HepG2 (cell line): ENCODE data around the gene SLC12A3. TPM values are rescaled to one million over a fixed set of nuclear protein-coding genes. Genes with fewer than 3 reads are reported as not detected.

Source experiments
- ATF7 ChIP-seq, 2 experiments: fragments of 450-650 bp in 1 of 2; sonication (generic) in 1 of 2; formaldehyde crosslinking in 1 of 2; IDR thresholded peaks; 2 replicates each; pipeline versions ENCODE4 v1.4.0 to v1.6.1; 2016 to 2020; ENCODE audit warnings: antibody characterized with exemption in 1 of 2, mild to moderate bottlenecking in 1 of 2, missing genetic modification reagents in 1 of 2
- EHMT2 ChIP-seq: fragments of 200-600 bp; sonication (generic); IDR thresholded peaks from 2 replicates; pipeline ENCODE4 v1.7.0; 2017; ENCODE audit warnings: antibody characterized with exemption, low read depth, low read length, borderline replicate concordance
- ELF4 ChIP-seq: sonication (generic); formaldehyde crosslinking; IDR thresholded peaks from 2 replicates; pipeline ENCODE4 v1.5.0; 2020; ENCODE audit warnings: missing genetic modification reagents, mild to moderate bottlenecking, moderate library complexity, borderline replicate concordance
- GATAD2A ChIP-seq: IDR thresholded peaks from 2 replicates; pipeline ENCODE4 v1.6.1; 2016
- KAT7 ChIP-seq: IDR thresholded peaks from 2 replicates; pipeline ENCODE4 v1.6.1; 2018; ENCODE audit warnings: borderline replicate concordance, missing compliant biosample characterization
- NBN ChIP-seq: fragments of 450-650 bp; conservative IDR thresholded peaks from 2 replicates; pipeline ENCODE4 v1.6.1; 2017
- NR2F1 ChIP-seq, 2 experiments: fragments of 450-650 bp in 1 of 2; formaldehyde crosslinking in 1 of 2; IDR thresholded peaks; 2 replicates each; pipeline versions ENCODE4 v1.5.0 to v1.6.1; 2016 to 2020; ENCODE audit warnings: mild to moderate bottlenecking in 1 of 2, missing compliant biosample characterization in 1 of 2, missing genetic modification reagents in 1 of 2, moderate library complexity in 1 of 2
- RCOR2 ChIP-seq: IDR thresholded peaks from 2 replicates; pipeline ENCODE4 v1.6.1; 2016; ENCODE audit warnings: missing biosample characterization, missing genetic modification reagents
- REL ChIP-seq: sonication (generic); formaldehyde crosslinking; conservative IDR thresholded peaks from 2 replicates; pipeline ENCODE4 v1.8.0; 2022; ENCODE audit warnings: mild to moderate bottlenecking, missing genetic modification reagents, moderate library complexity
- SIN3A ChIP-seq: IDR thresholded peaks from 2 replicates; pipeline ENCODE4 v1.6.1; 2011; ENCODE audit warnings: low read depth, mild to moderate bottlenecking, control low read depth, low read length, borderline replicate concordance
- SMYD3 ChIP-seq: sonication (generic); formaldehyde crosslinking; IDR thresholded peaks from 2 replicates; pipeline ENCODE4 v1.8.1; 2023; ENCODE audit warnings: mild to moderate bottlenecking, missing genetic modification reagents
- ZFP1 ChIP-seq: IDR thresholded peaks from 2 replicates; pipeline ENCODE4 v1.6.1; 2016
- ZFX ChIP-seq: sonication (generic); formaldehyde crosslinking; IDR thresholded peaks from 2 replicates; pipeline ENCODE4 v1.4.0; 2020; ENCODE audit warnings: mild to moderate bottlenecking, low read depth, missing genetic modification reagents, moderate library complexity
- ZNF780A ChIP-seq: sonication (generic); formaldehyde crosslinking; IDR thresholded peaks from 2 replicates; pipeline ENCODE4 v1.8.0; 2022; ENCODE audit warnings: mild to moderate bottlenecking, missing genetic modification reagents, moderate library complexity
- polyA plus RNA-seq, 8 experiments: library from polyadenylated mRNA; depleted of rRNA in 3 of 8; stranded (reverse) in 7 of 8; unstranded in 1 of 8; fragments of >200 nt; fragmentation: Illumina TruSeq in 4 of 8; extraction: Trizol in 4 of 8; gene quantifications; 2 replicates each; pipeline versions ENCODE4 v1.2.1 to v1.2.3, GENCODE V29; 2011 to 2016; ENCODE audit warnings: low read depth in 4 of 8, missing spikeins in 1 of 8, mixed read lengths in 1 of 8; ENCODE audit not compliant: insufficient read depth in 1 of 8
- total RNA-seq, 5 experiments: library from RNA; depleted of rRNA; stranded (reverse); fragments of >200 nt; fragmentation: Illumina TruSeq; extraction: Trizol; gene quantifications; 2 replicates each; pipeline ENCODE4 v1.2.3, GENCODE V29; 2016; ENCODE audit warnings: low read depth in 1 of 5
- TF ChIP-seq, protein P1 (sequence below): sonication (generic); formaldehyde crosslinking; IDR thresholded peaks from 2 replicates; pipeline ENCODE4 v1.8.1; 2023; ENCODE audit warnings: mild to moderate bottlenecking, moderate library complexity, missing genetic modification reagents
- TF ChIP-seq, protein P2 (sequence below): IDR thresholded peaks from 2 replicates; pipeline ENCODE4 v1.6.1; 2016; ENCODE audit warnings: low read depth, control low read depth
- TF ChIP-seq, protein P3 (sequence below): sonication (generic); formaldehyde crosslinking; IDR thresholded peaks from 2 replicates; pipeline ENCODE4 v1.4.0; 2020; ENCODE audit warnings: mild to moderate bottlenecking, missing genetic modification reagents
- TF ChIP-seq, protein P4 (sequence below): sonication (generic); formaldehyde crosslinking; IDR thresholded peaks from 2 replicates; pipeline ENCODE4 v1.4.0; 2020; ENCODE audit warnings: missing genetic modification reagents

The SLC12A3 gene
- total and polyA plus RNA-seq, 2 of the 13 experiments (the other 11 are each of a cell fraction or from before 2014, with no cell fraction given) = 6.2 TPM; not detected in 1

DNA sequence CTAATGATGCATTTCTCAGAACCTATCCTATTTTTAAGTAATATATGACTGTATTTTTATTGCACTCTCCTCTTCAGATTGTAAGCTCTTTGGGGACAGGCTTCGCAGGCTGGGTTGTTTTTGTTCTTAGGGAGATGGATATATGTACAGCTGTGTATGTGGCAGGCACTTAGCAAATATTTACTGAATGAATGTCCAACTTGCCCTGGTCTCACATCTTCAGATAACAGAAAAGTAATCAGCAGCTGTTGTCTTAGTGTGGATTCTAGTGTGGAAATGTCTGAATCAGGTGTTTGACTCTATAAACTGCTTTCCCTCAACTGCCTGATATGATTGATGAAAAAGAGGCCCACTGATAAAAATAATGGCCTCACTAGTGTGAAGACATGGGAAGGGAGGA is 47.1 kb upstream of the SLC12A3 start (continued):
- TF ChIP-seq SMYD3 (CRISPR knock-in tag) (no peak), NR2F1 (CRISPR knock-in tag; IDR thresholded peaks at IDR 0.05) (no peak), ZNF780A (no peak), EHMT2 (no peak), SIN3A (no peak), RCOR2 (peak; percentile 97), ATF7 (IDR thresholded peaks at IDR 0.05) (no peak), ATF7 (CRISPR knock-in tag; IDR thresholded peaks at IDR 0.05) (no peak), ELF4 (CRISPR knock-in tag) (no peak), GATAD2A (peak; percentile 96), ZFX (CRISPR knock-in tag) (no peak), ZFP1 (0 out of 2 replicates have a peak, but pooled peaks have one; percentile 38), NBN (no peak), REL (CRISPR knock-in tag) (no peak), KAT7 (no peak)
- TF ChIP-seq, protein P1, sequence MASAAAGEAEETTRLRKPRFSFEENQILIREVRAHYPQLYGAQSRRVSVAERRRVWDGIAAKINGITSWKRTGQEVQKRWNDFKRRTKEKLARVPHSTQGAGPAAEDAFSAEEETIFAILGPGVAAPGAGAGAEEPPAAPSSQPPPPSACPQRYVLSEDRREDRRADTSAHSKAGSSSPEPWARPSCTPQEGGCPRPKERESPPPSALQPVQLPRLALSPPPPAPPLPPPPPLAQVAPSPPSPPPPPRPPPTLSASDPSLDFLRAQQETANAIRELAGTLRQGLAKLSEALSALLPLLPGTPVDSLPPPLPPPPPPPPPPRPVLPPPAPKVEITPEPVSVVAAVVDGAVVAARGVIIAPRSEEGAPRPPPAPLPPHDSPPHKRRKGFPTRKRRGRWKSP (CRISPR knock-in tag) = no peak
- TF ChIP-seq, protein P2, sequence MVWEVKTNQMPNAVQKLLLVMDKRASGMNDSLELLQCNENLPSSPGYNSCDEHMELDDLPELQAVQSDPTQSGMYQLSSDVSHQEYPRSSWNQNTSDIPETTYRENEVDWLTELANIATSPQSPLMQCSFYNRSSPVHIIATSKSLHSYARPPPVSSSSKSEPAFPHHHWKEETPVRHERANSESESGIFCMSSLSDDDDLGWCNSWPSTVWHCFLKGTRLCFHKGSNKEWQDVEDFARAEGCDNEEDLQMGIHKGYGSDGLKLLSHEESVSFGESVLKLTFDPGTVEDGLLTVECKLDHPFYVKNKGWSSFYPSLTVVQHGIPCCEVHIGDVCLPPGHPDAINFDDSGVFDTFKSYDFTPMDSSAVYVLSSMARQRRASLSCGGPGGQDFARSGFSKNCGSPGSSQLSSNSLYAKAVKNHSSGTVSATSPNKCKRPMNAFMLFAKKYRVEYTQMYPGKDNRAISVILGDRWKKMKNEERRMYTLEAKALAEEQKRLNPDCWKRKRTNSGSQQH (CRISPR knock-in tag) = peak; percentile 36; the same call in 1 of the 2 replicates
- TF ChIP-seq, protein P3, sequence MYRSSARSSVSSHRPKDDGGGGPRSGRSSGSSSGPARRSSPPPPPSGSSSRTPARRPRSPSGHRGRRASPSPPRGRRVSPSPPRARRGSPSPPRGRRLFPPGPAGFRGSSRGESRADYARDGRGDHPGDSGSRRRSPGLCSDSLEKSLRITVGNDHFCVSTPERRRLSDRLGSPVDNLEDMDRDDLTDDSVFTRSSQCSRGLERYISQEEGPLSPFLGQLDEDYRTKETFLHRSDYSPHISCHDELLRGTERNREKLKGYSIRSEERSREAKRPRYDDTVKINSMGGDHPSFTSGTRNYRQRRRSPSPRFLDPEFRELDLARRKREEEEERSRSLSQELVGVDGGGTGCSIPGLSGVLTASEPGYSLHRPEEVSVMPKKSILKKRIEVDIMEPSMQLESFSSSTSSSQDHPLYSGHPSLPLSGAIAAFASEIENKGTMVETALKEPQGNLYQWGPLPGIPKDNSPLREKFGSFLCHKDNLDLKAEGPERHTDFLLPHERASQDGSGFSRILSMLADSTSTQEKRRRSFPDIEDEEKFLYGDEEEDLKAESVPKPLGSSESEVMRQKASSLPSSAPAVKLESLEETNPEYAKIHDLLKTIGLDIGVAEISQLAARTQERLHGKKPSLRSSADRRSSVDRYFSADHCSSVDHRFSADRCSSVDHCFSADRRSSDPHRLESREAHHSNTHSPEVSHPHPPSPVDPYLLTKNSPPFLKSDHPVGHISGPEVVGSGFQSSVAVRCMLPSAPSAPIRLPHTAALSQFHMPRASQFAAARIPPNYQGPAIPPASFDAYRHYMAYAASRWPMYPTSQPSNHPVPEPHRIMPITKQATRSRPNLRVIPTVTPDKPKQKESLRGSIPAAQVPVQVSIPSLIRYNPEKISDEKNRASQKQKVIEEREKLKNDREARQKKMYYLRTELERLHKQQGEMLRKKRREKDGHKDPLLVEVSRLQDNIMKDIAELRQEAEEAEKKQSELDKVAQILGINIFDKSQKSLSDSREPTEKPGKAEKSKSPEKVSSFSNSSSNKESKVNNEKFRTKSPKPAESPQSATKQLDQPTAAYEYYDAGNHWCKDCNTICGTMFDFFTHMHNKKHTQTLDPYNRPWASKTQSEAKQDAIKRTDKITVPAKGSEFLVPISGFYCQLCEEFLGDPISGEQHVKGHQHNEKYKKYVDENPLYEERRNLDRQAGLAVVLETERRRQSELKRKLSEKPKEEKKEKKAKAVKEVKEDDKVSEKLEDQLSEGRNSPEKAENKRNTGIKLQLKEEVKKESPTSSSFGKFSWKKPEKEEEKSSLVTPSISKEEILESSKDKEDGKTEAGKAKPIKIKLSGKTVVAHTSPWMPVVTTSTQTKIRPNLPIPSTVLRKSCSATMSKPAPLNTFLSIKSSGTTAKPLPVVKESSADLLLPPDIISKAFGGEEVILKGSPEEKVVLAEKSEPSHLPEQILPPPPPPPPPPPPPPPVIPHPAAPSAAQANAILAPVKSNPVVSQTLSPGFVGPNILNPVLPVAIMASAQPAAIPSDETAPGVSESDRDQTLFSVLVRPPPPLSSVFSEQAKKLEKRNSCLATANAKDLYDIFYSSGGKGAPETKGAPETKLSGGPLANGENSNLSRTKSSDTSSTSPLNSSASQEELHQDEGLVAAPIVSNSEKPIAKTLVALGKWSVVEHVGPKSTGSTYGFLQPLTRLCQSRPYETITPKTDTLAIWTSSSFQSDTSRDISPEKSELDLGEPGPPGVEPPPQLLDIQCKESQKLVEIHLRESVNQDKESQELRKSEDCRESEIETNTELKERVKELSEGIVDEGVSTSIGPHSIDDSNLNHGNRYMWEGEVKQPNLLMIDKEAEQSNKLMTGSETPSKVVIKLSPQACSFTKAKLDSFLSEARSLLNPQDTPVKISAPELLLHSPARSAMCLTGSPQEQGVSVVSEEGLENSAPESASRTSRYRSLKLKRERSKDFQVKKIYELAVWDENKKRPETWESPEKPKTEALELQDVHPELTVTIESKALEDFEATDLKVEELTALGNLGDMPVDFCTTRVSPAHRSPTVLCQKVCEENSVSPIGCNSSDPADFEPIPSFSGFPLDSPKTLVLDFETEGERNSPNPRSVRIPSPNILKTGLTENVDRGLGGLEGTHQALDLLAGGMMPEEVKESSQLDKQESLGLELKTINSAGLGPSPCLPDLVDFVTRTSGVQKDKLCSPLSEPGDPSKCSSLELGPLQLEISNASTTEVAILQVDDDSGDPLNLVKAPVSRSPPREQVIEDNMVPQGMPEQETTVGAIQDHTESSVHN (CRISPR knock-in tag) = no peak
- TF ChIP-seq, protein P4, sequence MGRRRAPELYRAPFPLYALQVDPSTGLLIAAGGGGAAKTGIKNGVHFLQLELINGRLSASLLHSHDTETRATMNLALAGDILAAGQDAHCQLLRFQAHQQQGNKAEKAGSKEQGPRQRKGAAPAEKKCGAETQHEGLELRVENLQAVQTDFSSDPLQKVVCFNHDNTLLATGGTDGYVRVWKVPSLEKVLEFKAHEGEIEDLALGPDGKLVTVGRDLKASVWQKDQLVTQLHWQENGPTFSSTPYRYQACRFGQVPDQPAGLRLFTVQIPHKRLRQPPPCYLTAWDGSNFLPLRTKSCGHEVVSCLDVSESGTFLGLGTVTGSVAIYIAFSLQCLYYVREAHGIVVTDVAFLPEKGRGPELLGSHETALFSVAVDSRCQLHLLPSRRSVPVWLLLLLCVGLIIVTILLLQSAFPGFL (CRISPR knock-in tag) = no peak
